Loucy (cell line): ENCODE data around the gene CACNA2D1.

ENCODE experiments used
- H2AFZ ChIP-seq: fragments of 200-600 bp; sonication (generic); 2 replicates; pipeline ENCODE4 v1.6.0; 2016; ENCODE audit warnings: antibody characterized with exemption, mild to moderate bottlenecking, low read length, moderate library complexity
- H3F3A ChIP-seq: fragments of 200-600 bp; 2 replicates; pipeline ENCODE4 v1.6.0; 2016; ENCODE audit warnings: antibody characterized with exemption, low read depth, mild to moderate bottlenecking
- H3K27me3 ChIP-seq: fragments of 200-600 bp; sonication (generic); 2 replicates; pipeline ENCODE4 v1.6.1; 2014; ENCODE audit warnings: low read length, mild to moderate bottlenecking; ENCODE audit not compliant: insufficient read depth, poor library complexity, severe bottlenecking
- H3K36me3 ChIP-seq: fragments of 200-600 bp; sonication (generic); 2 replicates; pipeline ENCODE4 v1.6.1; 2016; ENCODE audit warnings: low read length; ENCODE audit not compliant: insufficient read depth
- H3K4me1 ChIP-seq: fragments of 200-600 bp; sonication (generic); 2 replicates; pipeline ENCODE4 v1.5.1; 2014; ENCODE audit warnings: low read length, mild to moderate bottlenecking; ENCODE audit not compliant: insufficient read depth, poor library complexity, severe bottlenecking
- H3K4me2 ChIP-seq: fragments of 200-600 bp; sonication (generic); 2 replicates; pipeline ENCODE4 v1.6.0; 2014; ENCODE audit warnings: antibody characterized with exemption, low read length, low read depth, mild to moderate bottlenecking; ENCODE audit not compliant: poor library complexity, severe bottlenecking
- H3K4me3 ChIP-seq: fragments of 200-600 bp; sonication (generic); 2 replicates; pipeline ENCODE4 v1.5.1; 2014; ENCODE audit warnings: low read length, mild to moderate bottlenecking, mixed read lengths; ENCODE audit not compliant: poor library complexity, severe bottlenecking
- H3K79me2 ChIP-seq: fragments of 200-600 bp; sonication (generic); 2 replicates; pipeline ENCODE4 v1.6.1; 2014; ENCODE audit warnings: low read length; ENCODE audit not compliant: insufficient read depth
- H3K9ac ChIP-seq: fragments of 200-600 bp; sonication (generic); 2 replicates; pipeline ENCODE4 v1.6.0; 2014; ENCODE audit warnings: mild to moderate bottlenecking, low read depth, low read length, moderate library complexity; ENCODE audit not compliant: poor library complexity, severe bottlenecking
- H3K9me2 ChIP-seq: fragments of 200-600 bp; sonication (generic); replicated peaks from 2 replicates; pipeline ENCODE4 v1.6.1; 2016; ENCODE audit warnings: low read depth, low read length, mixed read lengths
- H3K9me3 ChIP-seq: fragments of 200-600 bp; sonication (generic); 2 replicates; pipeline ENCODE4 v1.6.1; 2014; ENCODE audit warnings: mild to moderate bottlenecking, antibody characterized with exemption, low read length, low read depth; ENCODE audit not compliant: insufficient read depth
- H4K20me1 ChIP-seq: fragments of 200-600 bp; sonication (generic); 2 replicates; pipeline ENCODE4 v1.6.0; 2014; ENCODE audit warnings: antibody characterized with exemption, low read length, mild to moderate bottlenecking; ENCODE audit not compliant: insufficient read depth, poor library complexity, severe bottlenecking
- EZH2phosphoT487 ChIP-seq: fragments of 200-600 bp; IDR thresholded peaks from 2 replicates; pipeline ENCODE4 v1.6.1; 2018; ENCODE audit warnings: antibody characterized with exemption, mild to moderate bottlenecking, moderate library complexity, borderline replicate concordance
- TF ChIP-seq, protein P1 (sequence below): fragments of 200-600 bp; sonication (generic); conservative IDR thresholded peaks from 2 replicates; pipeline ENCODE4 v1.5.1; 2014; ENCODE audit warnings: mild to moderate bottlenecking, antibody characterized with exemption, low read length

CACNA2D1 gene

GRCh38 chr7:81903115-81903514, 540.5 kb downstream of the CACNA2D1 start:
- Histone ChIP-seq H3K4me2 (no peak overlapping the region), H3K9ac (no peak overlapping the region), H3K9me3 (no peaks in the 10 kb centered on the region), H4K20me1 (no peaks in the 10 kb centered on the region), H3F3A (no peaks in the 10 kb centered on the region), H3K27me3 (no peaks in the 10 kb centered on the region), H3K36me3 (no peaks in the 10 kb centered on the region), H3K4me3 (no peak overlapping the region), H3K4me1 (no peaks in the 10 kb centered on the region), H3K9me2 (no peaks in the 10 kb centered on the region), H2AFZ (no peak overlapping the region), H3K79me2 (no peaks in the 10 kb centered on the region)
- no peak for TF ChIP-seq EZH2phosphoT487
- TF ChIP-seq, protein P1, sequence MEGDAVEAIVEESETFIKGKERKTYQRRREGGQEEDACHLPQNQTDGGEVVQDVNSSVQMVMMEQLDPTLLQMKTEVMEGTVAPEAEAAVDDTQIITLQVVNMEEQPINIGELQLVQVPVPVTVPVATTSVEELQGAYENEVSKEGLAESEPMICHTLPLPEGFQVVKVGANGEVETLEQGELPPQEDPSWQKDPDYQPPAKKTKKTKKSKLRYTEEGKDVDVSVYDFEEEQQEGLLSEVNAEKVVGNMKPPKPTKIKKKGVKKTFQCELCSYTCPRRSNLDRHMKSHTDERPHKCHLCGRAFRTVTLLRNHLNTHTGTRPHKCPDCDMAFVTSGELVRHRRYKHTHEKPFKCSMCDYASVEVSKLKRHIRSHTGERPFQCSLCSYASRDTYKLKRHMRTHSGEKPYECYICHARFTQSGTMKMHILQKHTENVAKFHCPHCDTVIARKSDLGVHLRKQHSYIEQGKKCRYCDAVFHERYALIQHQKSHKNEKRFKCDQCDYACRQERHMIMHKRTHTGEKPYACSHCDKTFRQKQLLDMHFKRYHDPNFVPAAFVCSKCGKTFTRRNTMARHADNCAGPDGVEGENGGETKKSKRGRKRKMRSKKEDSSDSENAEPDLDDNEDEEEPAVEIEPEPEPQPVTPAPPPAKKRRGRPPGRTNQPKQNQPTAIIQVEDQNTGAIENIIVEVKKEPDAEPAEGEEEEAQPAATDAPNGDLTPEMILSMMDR: no peak

DNA sequence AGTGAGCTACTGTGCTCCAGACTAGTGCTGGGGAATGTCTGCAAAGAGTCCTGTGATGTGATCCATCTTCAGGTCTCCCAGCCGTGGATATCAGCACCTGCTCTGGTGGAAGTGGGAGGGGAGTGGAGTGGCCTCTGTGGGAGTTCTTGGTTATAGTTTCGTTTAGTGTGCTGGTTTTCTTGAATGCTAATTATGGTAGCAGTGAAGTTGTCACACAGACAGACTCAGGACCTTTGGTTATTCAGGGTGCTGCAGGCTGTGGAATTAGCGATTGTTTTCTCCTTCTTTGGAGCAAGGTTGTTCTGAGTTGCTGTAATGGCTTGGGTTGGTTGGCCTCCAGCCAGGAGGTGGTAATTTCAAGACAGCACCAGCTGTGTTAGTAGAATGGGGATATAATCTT, 541.0 kb downstream of the CACNA2D1 start:
- H3K9me2 ChIP-seq: no peaks in the 10 kb centered on the region
- no peak overlapping the region for H3K4me3 ChIP-seq
- no peaks in the 10 kb centered on the region for H4K20me1 ChIP-seq
- no peak overlapping the region for H2AFZ ChIP-seq
- TF ChIP-seq, protein P1: no peak
- no peak for TF ChIP-seq EZH2phosphoT487
- no peaks in the 10 kb centered on the region for H3K27me3 ChIP-seq
- H3K9me3 ChIP-seq: no peaks in the 10 kb centered on the region
- no peak overlapping the region for H3K9ac ChIP-seq
- no peak overlapping the region for H3K4me2 ChIP-seq
- no peaks in the 10 kb centered on the region for H3K4me1 ChIP-seq
- no peaks in the 10 kb centered on the region for H3K36me3 ChIP-seq
- H3F3A ChIP-seq: no peaks in the 10 kb centered on the region
- H3K79me2 ChIP-seq: no peaks in the 10 kb centered on the region
